PC-3 (cell line): Measurements from ENCODE around the gene CEACAM3.

ENCODE experiments used
- EZH2 ChIP-seq: fragments of 300-600 bp; sonication (generic); IDR thresholded peaks from one replicate; pipeline ENCODE4 v1.6.1; 2017; ENCODE audit warnings: antibody characterized with exemption, mild to moderate bottlenecking, low read length; ENCODE audit not compliant: unreplicated experiment
- TF ChIP-seq, protein P1 (sequence below): fragments of 300-600 bp; sonication (generic); conservative IDR thresholded peaks from 2 replicates; pipeline ENCODE4 v1.5.1; 2017; ENCODE audit warnings: antibody characterized with exemption, low read depth, mild to moderate bottlenecking, low read length

DNA sequence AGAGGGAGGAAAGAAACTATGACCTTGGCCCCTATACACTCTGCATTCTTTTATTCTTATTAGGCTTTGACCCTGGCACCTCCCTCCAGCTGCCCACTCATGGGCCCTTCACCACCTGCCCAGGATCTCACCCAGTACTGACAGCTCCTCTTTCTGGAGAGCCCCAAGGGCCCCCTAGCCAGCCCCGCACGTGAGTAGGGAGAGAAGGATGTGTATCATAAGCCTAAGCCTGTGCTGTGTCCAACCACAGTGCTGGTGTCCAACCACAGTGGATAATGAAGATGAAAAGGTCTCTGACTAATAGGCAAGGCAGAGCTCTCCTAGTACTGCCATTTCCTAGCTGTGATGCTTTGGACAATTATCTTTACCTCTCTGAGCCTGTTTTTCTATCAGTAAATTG lies 52.7 kb downstream of the CEACAM3 start:
- TF ChIP-seq, protein P1, sequence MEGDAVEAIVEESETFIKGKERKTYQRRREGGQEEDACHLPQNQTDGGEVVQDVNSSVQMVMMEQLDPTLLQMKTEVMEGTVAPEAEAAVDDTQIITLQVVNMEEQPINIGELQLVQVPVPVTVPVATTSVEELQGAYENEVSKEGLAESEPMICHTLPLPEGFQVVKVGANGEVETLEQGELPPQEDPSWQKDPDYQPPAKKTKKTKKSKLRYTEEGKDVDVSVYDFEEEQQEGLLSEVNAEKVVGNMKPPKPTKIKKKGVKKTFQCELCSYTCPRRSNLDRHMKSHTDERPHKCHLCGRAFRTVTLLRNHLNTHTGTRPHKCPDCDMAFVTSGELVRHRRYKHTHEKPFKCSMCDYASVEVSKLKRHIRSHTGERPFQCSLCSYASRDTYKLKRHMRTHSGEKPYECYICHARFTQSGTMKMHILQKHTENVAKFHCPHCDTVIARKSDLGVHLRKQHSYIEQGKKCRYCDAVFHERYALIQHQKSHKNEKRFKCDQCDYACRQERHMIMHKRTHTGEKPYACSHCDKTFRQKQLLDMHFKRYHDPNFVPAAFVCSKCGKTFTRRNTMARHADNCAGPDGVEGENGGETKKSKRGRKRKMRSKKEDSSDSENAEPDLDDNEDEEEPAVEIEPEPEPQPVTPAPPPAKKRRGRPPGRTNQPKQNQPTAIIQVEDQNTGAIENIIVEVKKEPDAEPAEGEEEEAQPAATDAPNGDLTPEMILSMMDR, result no peak
- no peak for TF ChIP-seq EZH2
